Liver (tissue), 3 donors: Measurements from ENCODE around the gene TMEM128.

Experiments used
- ATF3 ChIP-seq: IDR thresholded peaks from 2 replicates; pipeline ENCODE4 v1.6.1; 2016; ENCODE audit warnings: antibody characterized with exemption
- CTCF ChIP-seq: fragments of 150-350 bp; IDR thresholded peaks from 2 replicates; pipeline ENCODE4 v1.5.1; 2017; ENCODE audit warnings: improper control_type of control experiment, low read depth, low read length; ENCODE audit not compliant: missing input control
- GABPA ChIP-seq, 2 donors: IDR thresholded peaks in 1 of 2; conservative IDR thresholded peaks in 1 of 2; 2 replicates each; pipeline ENCODE4 v1.6.1; 2016; ENCODE audit warnings: antibody characterized with exemption in 2 of 2, mild to moderate bottlenecking in 1 of 2, moderate library complexity in 1 of 2
- HNF4A ChIP-seq, 2 donors: conservative IDR thresholded peaks; 2 replicates each; pipeline ENCODE4 v1.6.1; 2016; ENCODE audit warnings: antibody characterized with exemption in 2 of 2, mild to moderate bottlenecking in 2 of 2
- JUND ChIP-seq, 2 donors: IDR thresholded peaks; 2 replicates each; pipeline ENCODE4 v1.6.1; 2016; ENCODE audit warnings: antibody characterized with exemption in 2 of 2
- REST ChIP-seq: IDR thresholded peaks from 2 replicates; pipeline ENCODE4 v1.6.1; 2016; ENCODE audit warnings: antibody characterized with exemption, mild to moderate bottlenecking
- RXRA ChIP-seq, 2 donors: IDR thresholded peaks; 2 replicates each; pipeline ENCODE4 v1.6.1; 2017 to 2018; ENCODE audit warnings: antibody characterized with exemption in 2 of 2, mild to moderate bottlenecking in 1 of 2
- SP1 ChIP-seq: IDR thresholded peaks from 2 replicates; pipeline ENCODE4 v1.6.1; 2018; ENCODE audit warnings: antibody characterized with exemption, mild to moderate bottlenecking
- YY1 ChIP-seq: IDR thresholded peaks from 2 replicates; pipeline ENCODE4 v1.6.1; 2016; ENCODE audit warnings: antibody characterized with exemption, mild to moderate bottlenecking
- ZBTB33 ChIP-seq: IDR thresholded peaks from 2 replicates; pipeline ENCODE4 v1.6.1; 2016; ENCODE audit warnings: antibody characterized with exemption
- donor health status: healthy.
- donor health status: healthy.

GRCh38 chr4:4289597-4289940 is 41.5 kb upstream of the TMEM128 start:
- no peak for TF ChIP-seq GABPA (IDR thresholded peaks at IDR 0.05 in 1 of 2, conservative IDR thresholded peaks at IDR 0.05 in 1 of 2)
- TF ChIP-seq CTCF: no peak
- TF ChIP-seq YY1: no peak
- TF ChIP-seq ATF3: no peak
- no peak for TF ChIP-seq SP1
- TF ChIP-seq REST: no peak
- no peak for TF ChIP-seq JUND (IDR thresholded peaks at IDR 0.05)
- no peak for TF ChIP-seq HNF4A (conservative IDR thresholded peaks at IDR 0.05)
- TF ChIP-seq RXRA (IDR thresholded peaks at IDR 0.05): no peak
- TF ChIP-seq ZBTB33: no peak
